Dermis microvascular lymphatic vessel endothelial cell (primary cell): ENCODE data around the gene DLGAP1. TPM values are rescaled to one million over a fixed set of nuclear protein-coding genes. Genes with fewer than 3 reads are reported as not detected.

ENCODE experiments used
- DNase-seq, 2 donors: peaks; one replicate each; pipeline versions ENCODE4 v3.0.0 to v3.0.0-alpha.2; 2010; ENCODE audit warnings: low read depth in 2 of 2
- total RNA-seq: library from RNA; depleted of rRNA; stranded (reverse); fragments of >200 nt; gene quantifications from 2 replicates; pipeline ENCODE4 v1.2.1, GENCODE V29; 2014

DLGAP1 gene
- total RNA-seq, 1 donor from 2014 or later, result 0.13 TPM

- DNase-seq, result no peak
These were observed 806.9 kb downstream of the DLGAP1 start for GRCh38 chr18:3648200-3648599.

DNA sequence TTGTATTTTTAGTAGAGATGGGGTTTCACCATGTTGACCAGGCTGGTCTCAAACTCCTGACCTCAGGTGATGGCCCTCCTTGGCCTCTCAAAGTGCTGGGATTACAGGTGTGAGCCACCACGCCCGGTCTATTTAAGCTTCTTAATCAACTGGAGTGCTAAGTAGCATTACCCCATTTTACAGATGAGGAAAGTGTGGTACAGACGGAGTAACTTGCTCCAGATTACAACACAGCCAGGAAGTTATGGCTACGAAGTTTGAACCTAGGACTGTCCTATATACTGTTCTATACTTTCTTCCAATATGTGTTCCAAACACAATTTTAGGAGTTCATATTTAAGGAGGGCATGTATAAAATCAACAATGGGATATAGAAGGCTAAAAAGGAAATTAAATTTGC, 807.5 kb downstream of the DLGAP1 start:
- no peak for DNase-seq

DNA sequence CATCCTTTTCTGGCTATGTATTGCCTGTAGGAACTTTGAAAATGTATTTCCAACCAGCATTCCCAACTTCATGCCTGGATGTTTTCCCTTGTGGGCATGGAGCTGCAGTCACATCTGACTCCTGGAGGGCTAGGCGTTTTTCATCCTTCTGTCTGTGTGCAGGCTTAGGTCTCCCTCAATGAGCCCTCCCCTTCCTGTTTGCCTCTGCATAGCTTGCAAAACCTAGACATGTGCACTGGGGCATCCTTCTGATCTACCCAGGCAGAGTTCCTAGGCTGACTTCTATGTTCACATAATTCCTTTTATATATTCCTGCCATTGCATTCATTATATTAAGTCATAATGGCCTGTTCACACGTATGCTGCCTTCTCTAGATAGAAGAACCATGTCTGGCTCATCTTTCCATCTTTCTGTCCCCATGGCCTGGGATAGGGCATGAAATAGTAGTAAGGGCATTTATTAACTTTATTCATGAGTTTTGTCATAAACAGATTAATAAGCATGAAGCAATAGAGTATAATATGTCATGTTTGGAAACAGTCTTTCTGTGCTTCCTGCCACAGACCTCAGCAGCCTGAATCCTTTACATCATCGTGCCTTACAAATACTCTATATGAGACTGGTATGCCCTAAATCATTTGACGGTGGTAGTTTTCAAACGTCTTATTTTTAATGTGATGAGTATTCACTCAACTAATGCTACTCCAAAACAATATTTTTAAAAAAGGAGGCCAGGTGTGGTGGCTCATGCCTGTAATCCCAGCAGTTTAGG, 809.5 kb downstream of the DLGAP1 start:
- no peak for DNase-seq

- DNase-seq, result no peak
These were observed 820.7 kb downstream of the DLGAP1 start for GRCh38 chr18:3634250-3634939.

DNA sequence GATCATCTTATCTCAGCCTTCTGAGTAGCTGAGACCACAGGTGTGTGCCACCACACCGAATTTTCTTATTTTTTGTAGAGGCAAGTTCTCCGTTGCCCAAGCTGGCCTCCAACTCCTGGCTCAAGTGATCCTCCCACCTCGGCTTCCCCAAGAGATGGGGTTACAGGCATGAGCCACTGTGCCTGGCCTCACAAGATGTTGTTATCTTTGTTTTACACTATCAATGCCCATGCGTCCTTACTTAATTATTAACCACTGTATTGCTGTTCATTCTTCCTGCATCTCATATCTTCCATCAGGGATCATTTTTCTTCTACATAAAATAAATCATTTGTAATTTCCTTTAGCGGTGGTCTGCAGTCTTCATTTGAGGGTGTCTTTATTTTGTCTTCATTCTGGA, 823.2 kb downstream of the DLGAP1 start:
- no peak for DNase-seq

- DNase-seq, result no peak
These were observed 828.1 kb downstream of the DLGAP1 start for GRCh38 chr18:3626929-3627458.

DNA sequence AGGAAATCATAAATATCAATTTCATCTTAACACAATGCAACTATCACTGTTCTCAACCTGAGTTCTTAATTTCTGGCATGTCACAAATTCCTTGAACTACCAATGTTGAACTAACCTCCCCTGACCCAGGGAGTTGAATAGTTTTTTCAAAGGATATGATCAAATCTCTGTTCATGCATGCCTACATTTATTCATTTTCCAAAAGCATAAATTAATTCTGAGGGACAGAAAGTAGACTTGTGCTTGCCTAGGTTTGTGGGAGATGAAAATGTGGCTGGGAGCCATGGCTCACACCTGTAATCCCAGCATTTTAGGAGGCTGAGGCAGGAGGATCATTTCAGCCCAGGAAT, 829.4 kb downstream of the DLGAP1 start:
- no peak for DNase-seq

DNA sequence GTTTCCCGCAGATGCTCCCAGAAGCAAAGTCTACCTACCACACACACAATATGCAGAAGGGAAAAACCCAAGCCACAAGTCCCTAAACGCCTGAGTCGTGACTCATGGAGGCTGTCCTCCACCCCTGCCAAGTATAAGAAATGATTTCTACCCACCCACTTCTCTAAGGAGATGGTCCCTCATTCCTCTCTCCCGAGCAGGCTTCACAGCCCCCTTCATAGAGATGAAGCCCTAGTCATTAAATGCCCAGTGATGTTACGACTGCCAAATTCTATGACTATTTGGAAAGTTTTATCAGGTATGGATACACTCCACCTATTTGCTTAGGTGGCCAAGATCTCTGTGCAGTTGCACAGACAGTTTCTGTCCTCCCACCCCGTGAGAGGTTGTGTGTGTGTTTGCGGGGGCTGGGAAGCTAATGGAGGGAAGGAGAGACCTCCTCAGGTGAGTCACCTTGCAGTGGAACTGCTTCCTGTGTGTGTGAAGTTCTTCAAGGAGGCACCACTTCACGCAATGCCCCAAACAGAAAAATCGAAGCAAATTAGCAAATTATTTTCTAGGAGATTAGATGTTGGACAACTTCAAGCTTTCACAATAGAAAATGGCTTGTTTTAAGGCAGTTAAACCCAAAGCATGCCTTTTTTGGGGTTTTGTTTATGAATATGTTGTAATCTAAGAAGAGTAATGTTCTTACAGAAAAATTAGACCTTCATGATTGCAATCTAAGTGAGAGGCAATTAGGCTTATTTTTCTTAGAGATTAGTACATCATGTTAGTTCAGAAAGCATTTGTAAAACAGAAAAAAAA, 830.0 kb downstream of the DLGAP1 start:
- peak in 1 of 2 donors; percentile 82 for DNase-seq

- DNase-seq, result no peak
These were observed 830.6 kb downstream of the DLGAP1 start for GRCh38 chr18:3624546-3624934.

DNA sequence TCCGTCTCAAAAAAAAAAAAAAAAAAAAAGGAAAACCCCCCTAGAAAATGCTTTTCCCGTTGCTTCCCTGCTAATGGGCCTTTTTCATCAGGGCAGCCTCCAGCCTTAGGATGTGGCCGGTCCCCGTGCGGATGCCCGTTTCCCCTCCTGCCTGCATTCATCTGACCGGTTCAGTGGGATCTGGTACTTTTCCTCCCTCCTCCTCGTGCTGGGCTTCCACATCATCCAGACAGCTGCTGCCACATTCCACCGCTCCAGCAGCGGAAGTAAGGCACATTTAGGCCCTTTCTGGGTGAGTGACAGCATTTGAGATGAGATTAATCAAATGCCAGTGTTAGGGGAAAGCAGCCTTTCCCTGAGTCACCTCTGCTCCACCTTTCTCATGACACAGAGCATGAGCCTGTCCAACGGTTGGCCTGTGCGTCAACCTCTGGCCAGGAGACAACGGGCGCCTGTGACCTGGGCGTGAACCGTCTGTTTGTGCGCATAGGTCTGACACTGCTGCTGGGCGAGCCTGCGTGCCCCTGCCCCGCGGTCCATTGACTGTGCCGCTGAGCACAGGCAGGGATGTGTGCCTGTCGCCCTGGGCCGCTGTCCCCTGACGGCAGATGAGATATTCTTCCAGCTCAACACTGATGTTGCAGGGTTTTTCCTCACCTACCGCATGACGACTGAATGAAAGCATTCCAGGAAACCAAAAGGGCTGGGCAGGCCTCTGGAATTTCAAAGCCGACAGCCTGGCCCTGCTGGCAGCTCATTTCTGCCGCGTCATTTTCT, 831.1 kb downstream of the DLGAP1 start:
- peak; percentile 92 to 93 for DNase-seq

DNA sequence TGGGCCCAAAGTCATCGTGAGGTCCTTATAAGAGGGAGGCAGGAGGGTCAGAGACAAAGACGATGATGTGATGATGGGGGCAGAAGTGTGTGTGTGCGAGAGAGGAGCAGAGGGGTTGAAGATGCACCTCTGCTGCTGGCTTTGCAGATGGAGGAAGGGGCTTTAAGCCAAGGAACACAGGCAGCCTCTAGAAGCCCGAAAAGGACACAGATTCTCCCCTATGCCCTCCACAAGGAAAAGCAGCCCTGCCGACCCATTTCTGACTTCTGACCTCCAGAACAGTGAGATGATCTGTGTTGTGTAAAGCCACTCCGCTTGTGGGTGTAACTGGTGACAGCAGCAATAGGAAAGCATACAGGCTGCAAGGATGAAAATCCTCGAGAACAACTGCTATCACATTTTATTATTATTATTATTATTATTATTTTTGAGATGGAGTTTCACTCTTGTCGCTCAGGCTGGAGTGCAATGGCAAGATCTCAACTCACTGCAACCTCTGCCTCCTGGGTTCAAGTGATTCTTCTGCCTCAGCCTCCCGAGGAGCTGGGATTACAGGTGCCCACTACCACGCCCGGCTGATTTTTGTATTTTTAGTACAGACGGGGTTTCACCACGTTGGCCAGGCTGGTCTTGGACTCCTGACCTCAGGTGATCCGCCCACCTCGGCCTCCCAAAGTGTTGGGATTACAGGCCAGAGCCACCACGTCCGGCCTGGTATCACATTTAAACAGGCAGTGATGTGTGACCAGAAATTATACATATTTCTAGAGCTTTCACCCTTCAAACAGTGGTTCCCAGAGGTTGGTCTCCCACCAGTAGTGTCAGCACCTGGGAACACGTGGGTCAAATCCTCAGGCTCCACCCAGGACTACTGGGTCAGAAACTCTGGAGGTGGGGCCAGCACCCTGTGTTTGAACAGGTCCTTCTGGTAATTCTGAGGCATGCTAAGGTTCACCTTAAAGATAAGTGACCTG, 834.7 kb downstream of the DLGAP1 start:
- DNase-seq, result no peak

DNA sequence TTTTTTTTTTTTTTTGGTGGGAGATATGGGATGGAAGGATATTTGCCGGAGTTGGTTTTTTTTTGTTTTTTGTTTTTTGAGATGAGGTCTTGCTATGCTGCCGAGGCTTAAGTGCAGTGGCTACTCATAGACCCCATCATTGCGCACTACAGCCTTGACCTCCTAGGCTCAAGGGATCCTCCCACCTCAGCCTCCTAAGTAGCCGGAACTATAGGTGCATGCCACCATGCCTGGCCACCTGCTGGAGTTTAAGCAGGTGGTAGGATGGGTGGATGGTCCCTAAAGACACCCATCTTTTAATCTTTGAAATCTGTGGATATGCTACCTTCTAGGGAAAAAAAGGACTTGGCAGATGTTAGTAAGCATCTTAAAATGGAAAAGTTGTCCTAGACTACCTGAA, 835.4 kb downstream of the DLGAP1 start:
- no peak for DNase-seq

DNA sequence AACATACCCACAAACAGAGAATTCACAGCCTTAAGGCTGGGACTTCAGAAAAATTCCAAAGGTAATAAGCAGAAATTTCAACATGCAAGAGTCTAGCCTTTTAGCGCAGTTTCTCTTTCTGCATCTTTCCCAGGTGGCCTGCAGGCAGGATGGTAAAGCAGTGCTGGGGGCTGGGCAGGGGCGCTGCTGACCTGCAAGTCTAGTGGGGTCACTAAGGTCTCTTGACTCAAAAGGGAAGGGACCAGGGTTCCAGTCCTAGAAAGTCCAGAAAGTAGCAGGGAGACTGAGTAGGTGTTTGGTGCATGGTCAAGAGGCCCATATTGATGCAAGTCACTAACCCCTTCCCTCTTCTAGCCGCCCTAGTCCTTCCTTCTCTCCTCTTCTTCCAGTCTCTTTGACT, 835.9 kb downstream of the DLGAP1 start:
- no peak for DNase-seq

DNA sequence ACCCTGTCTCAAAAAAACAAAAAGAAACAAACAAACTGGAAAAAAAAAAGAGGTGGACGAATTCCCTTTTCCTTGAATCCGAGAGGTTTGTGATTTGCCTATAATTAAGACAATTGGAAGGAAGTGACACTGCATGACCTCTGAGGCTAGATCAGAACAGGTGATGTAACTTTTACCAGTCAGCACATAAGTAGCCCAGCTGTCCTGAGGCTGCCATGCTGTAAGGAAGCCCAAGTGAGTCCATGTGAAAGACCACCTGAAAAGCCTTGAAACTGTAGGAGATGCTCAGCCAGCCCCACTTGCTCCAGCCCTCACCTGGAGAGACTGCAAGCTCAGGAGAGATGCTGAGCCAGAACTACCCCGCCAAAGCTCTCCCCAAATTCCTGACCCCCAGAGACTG, 838.4 kb downstream of the DLGAP1 start:
- no peak for DNase-seq

- DNase-seq, result no peak
These were observed 839.0 kb downstream of the DLGAP1 start for GRCh38 chr18:3616142-3616541.

DNA sequence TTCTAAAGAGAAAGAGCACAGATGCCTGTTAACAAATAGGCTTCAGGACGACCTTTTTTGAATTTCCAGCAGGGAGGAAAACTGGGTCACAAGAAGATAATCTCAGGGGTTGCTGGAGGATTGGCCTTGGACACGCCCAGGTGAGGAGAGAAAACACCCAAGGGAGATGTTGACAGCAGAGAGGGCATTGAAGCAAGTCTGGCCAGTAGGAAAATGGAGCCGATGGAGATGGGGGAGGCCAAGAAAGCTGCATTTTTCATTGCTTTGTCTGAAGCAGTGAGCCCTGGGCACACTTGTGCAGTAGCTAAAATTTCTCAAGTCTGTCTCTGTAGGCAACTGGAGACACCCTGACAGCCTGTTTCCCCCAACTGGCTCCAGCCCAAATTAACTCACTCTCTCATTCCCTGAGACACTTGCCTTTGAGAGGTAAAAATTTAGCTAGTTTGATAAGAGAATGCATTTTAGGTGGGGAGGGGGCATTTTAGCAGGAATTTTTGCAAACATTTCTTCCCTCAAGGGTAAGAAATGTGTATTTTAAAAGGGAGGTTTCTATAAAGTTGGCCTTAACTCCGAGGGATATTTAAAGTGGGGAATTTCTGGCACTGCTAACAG, 839.6 kb downstream of the DLGAP1 start:
- DNase-seq, result no peak

GRCh38 chr18:3612315-3612714, 842.8 kb downstream of the DLGAP1 start:
- no peak for DNase-seq

GRCh38 chr18:3611313-3612090, 843.6 kb downstream of the DLGAP1 start:
- DNase-seq, result no peak

- no peak for DNase-seq
These were observed 844.3 kb downstream of the DLGAP1 start for GRCh38 chr18:3610813-3611212.
